Natural killer cell (primary cell): ENCODE data around the gene SPAG4. TPM values are rescaled to one million over a fixed set of nuclear protein-coding genes. Genes with fewer than 3 reads are reported as not detected.

Source experiments
- ATAC-seq, 3 donors: fragments of 150-1000 bp in 2 of 3; fragments of 200-7000 bp in 1 of 3; cut with Tn5 transposase; 1 replicate in 1 of 3; 2 replicates in 2 of 3; pipeline ENCODE4 v1.10.0; 2021; ENCODE audit warnings: mild to moderate bottlenecking in 2 of 3, moderate library complexity in 2 of 3
- DNase-seq, 2 donors: peaks; one replicate each; pipeline versions ENCODE4 v3.0.0 to v3.0.0-alpha.2; 2013 to 2021; ENCODE audit warnings: mixed read lengths in 1 of 2
- H3K27ac ChIP-seq: one replicate; pipeline ENCODE4 v1.5.1; 2013; ENCODE audit warnings: mild to moderate bottlenecking, low read length
- H3K27me3 ChIP-seq: one replicate; pipeline ENCODE4 v1.6.1; 2013; ENCODE audit warnings: low read length; ENCODE audit not compliant: control insufficient read depth, insufficient read depth
- H3K36me3 ChIP-seq: one replicate; pipeline ENCODE4 v1.6.1; 2013; ENCODE audit warnings: low read length; ENCODE audit not compliant: control insufficient read depth, insufficient read depth
- H3K4me1 ChIP-seq: one replicate; pipeline ENCODE4 v1.6.1; 2013; ENCODE audit warnings: low read length; ENCODE audit not compliant: control insufficient read depth, insufficient read depth
- H3K4me3 ChIP-seq: one replicate; pipeline ENCODE4 v1.5.1; 2013; ENCODE audit warnings: low read length
- H3K9me3 ChIP-seq: one replicate; pipeline ENCODE4 v1.6.1; 2013; ENCODE audit warnings: low read length; ENCODE audit not compliant: control insufficient read depth, insufficient read depth
- H3K27ac Mint-ChIP-seq, 2 donors: one replicate each; pipeline ENCODE4 v1.8.0; 2022; ENCODE audit warnings: mild to moderate bottlenecking in 2 of 2, mixed read lengths in 2 of 2, moderate library complexity in 1 of 2
- H3K27me3 Mint-ChIP-seq, 2 donors: one replicate each; pipeline ENCODE4 v1.8.0; 2022; ENCODE audit warnings: low read depth in 2 of 2, mixed read lengths in 2 of 2
- H3K36me3 Mint-ChIP-seq: one replicate; pipeline ENCODE4 v1.8.0; 2022; ENCODE audit warnings: mixed read lengths
- H3K4me1 Mint-ChIP-seq, 2 donors: one replicate each; pipeline ENCODE4 v1.8.0; 2022; ENCODE audit warnings: mixed read lengths in 2 of 2
- H3K4me3 Mint-ChIP-seq: one replicate; pipeline ENCODE4 v1.8.0; 2022; ENCODE audit warnings: mild to moderate bottlenecking, moderate library complexity, mixed read lengths
- H3K9me3 Mint-ChIP-seq, 2 donors: one replicate each; pipeline ENCODE4 v1.8.0; 2022; ENCODE audit warnings: mixed read lengths in 2 of 2
- WGBS: methylation state at CpG from one replicate; pipeline ENCODE4 v1.1.7; 2013; ENCODE audit warnings: missing lambda C conversion rate; ENCODE audit not compliant: insufficient coverage; 5-methylcytosine and 5-hydroxymethylcytosine counted together
- intact Hi-C: fragments of 100-400 bp; cut with micrococcal nuclease; formaldehyde crosslinking; loops from one replicate; pipeline ENCODE4 v1.14.2; 2022
- total RNA-seq, 4 donors: library from RNA; stranded (reverse); fragments of 120-200 nt in 1 of 4; gene quantifications; one replicate each; pipeline versions ENCODE4 v1.2.3 to v1.2.4, GENCODE V29; 2013 to 2022
- TF ChIP-seq, protein P1 (sequence below): fragments of 200-600 bp; IDR thresholded peaks from one replicate; pipeline ENCODE4 v1.8.0; 2022; ENCODE audit warnings: antibody characterized with exemption

Gene SPAG4
- total RNA-seq, 3 donors from 2014 or later (not counting 1 experiment from before 2014, with no cell fraction given), result 11.2 to 16.2 (median 11.9) TPM

DNA sequence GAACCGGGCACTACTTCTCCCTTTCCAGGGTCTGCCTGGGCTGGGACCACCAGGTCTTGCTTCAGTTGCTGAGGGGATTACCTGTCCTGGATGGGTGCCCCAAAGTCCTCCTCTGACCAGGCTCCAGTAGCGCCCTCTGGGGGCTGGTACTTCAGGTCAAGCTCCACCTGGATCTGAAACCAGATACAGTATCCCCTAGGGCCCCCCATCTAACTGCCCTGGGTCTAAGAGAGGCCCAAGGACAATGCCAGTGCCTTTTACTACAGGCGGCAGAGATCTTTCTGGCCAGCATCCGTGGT lies 11.2 kb upstream of the SPAG4 start:
- intact Hi-C loops, result loop anchor here (5.0 kb wide), 2 partner anchors 138 to 278 kb away; partner anchors contain the start of gene RBM39
- Mint-ChIP-seq H3K27me3 (peaks cover 2 to 19% of the 10 kb centered on the region in 2 donors), H3K4me1 (peaks cover 0 to 12% of the 10 kb centered on the region in 2 donors), H3K36me3 (no peaks in the 10 kb centered on the region), H3K9me3 (no peaks in the 10 kb centered on the region), H3K4me3 (no peak overlapping the region), H3K27ac (no peak overlapping the region)
- ATAC-seq, result no peak
- H3K27ac ChIP-seq, result no peak overlapping the region
- H3K9me3 ChIP-seq, result no peaks in the 10 kb centered on the region
- TF ChIP-seq, protein P1, sequence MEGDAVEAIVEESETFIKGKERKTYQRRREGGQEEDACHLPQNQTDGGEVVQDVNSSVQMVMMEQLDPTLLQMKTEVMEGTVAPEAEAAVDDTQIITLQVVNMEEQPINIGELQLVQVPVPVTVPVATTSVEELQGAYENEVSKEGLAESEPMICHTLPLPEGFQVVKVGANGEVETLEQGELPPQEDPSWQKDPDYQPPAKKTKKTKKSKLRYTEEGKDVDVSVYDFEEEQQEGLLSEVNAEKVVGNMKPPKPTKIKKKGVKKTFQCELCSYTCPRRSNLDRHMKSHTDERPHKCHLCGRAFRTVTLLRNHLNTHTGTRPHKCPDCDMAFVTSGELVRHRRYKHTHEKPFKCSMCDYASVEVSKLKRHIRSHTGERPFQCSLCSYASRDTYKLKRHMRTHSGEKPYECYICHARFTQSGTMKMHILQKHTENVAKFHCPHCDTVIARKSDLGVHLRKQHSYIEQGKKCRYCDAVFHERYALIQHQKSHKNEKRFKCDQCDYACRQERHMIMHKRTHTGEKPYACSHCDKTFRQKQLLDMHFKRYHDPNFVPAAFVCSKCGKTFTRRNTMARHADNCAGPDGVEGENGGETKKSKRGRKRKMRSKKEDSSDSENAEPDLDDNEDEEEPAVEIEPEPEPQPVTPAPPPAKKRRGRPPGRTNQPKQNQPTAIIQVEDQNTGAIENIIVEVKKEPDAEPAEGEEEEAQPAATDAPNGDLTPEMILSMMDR, result no peak
- H3K36me3 ChIP-seq, result no peaks in the 10 kb centered on the region
- peaks cover 20% of the 10 kb centered on the region for H3K27me3 ChIP-seq
- H3K4me1 ChIP-seq, result peaks cover 19% of the 10 kb centered on the region
- DNase-seq, result peak in 1 of 2 donors; percentile 35
- H3K4me3 ChIP-seq, result no peak overlapping the region
- 62% methylated on average over 4 of the region's 4 CpGs for WGBS

DNA sequence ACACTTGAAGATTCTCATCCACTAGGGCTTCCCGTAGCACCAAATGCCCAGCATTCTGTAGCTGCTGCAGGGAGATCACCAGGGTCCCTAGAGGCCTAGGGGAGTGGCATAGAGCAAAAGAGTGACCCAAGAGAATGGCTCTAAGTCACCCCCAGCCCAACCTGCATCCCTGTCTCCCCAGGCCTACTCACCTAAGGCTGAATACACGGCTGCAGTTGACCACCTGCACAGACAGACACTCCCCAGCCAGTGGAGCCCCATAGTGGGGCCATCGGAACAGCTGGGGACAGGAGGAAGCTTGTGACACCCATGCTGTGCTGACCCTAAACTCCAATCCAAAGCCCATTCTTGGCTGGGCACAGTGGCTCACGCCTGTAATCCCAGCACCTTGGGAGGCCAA lies 9.5 kb upstream of the SPAG4 start:
- H3K4me3 ChIP-seq, result no peak overlapping the region
- no peak overlapping the region for H3K27ac ChIP-seq
- peaks cover 0 to 5% of the 10 kb centered on the region in 2 donors for H3K4me1 Mint-ChIP-seq
- no peak overlapping the region for H3K27ac Mint-ChIP-seq
- no peaks in the 10 kb centered on the region for H3K9me3 Mint-ChIP-seq
- peaks cover 5% of the 10 kb centered on the region for H3K27me3 ChIP-seq
- intact Hi-C loops, result no loop called here
- H3K4me3 Mint-ChIP-seq, result no peak overlapping the region
- no peaks in the 10 kb centered on the region for H3K36me3 ChIP-seq
- WGBS, result 84% methylated on average over 4 of the region's 4 CpGs
- H3K27me3 Mint-ChIP-seq, result peaks cover 0 to 9% of the 10 kb centered on the region in 2 donors
- no peaks in the 10 kb centered on the region for H3K9me3 ChIP-seq
- ATAC-seq (no peak), DNase-seq (no peak)
- H3K36me3 Mint-ChIP-seq, result no peaks in the 10 kb centered on the region
- H3K4me1 ChIP-seq, result peaks cover 11% of the 10 kb centered on the region
- TF ChIP-seq, protein P1, result no peak

DNA sequence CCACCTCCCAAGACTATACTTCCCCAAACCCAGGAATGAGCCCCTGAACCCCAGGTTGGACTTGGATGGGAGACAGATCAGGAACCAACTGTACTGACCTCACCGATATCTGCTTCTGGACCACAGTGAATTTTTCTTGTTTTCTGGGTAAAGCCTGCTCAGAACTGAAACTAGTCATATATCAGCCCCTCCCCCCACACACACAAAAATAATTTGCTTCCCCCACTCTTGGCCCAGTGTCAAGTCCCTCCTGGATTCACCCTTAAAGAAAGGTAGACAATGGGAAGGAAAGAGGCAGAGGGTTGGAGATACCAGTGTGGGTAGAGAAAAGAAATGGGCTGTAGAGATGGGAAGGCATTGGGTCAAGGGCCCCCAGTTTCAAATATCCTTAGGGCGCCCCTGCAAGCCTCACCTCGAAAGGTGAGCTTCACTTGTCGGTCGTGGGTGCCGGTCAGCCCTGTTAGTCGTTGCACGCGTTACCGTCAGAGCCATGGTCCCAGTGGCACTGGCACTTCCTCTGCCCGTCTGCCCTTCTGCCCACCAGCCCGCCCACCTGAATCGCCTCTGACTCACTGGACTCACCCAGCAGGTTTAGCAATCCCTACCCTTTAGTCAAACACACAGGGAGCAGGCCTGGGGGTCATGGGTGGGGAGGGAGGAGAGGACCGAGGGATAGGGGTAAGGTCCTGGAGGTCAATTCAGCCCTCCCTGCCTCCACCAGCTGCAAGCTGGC lies 8.5 kb upstream of the SPAG4 start:
- WGBS, result 80% methylated on average over 12 of the region's 14 CpGs
- Mint-ChIP-seq H3K27me3 (peaks cover 0 to 6% of the 10 kb centered on the region in 2 donors), H3K27ac (no peak overlapping the region), H3K36me3 (no peaks in the 10 kb centered on the region), H3K4me3 (no peak overlapping the region), H3K4me1 (no peaks in the 10 kb centered on the region), H3K9me3 (no peaks in the 10 kb centered on the region)
- H3K36me3 ChIP-seq, result no peaks in the 10 kb centered on the region
- no peak for DNase-seq
- no peak for ATAC-seq
- intact Hi-C loops, result no loop called here
- peaks cover 1% of the 10 kb centered on the region for H3K4me1 ChIP-seq
- no peak overlapping the region for H3K27ac ChIP-seq
- no peaks in the 10 kb centered on the region for H3K9me3 ChIP-seq
- TF ChIP-seq, protein P1, result no peak
- no peak overlapping the region for H3K4me3 ChIP-seq
- peaks cover under 1% of the 10 kb centered on the region for H3K27me3 ChIP-seq
